ENCODE data around the gene ADAM30.
A peak's percentile ranks its signal among the peaks of the same experiment; 100 is the strongest.

The ADAM30 gene

DNA sequence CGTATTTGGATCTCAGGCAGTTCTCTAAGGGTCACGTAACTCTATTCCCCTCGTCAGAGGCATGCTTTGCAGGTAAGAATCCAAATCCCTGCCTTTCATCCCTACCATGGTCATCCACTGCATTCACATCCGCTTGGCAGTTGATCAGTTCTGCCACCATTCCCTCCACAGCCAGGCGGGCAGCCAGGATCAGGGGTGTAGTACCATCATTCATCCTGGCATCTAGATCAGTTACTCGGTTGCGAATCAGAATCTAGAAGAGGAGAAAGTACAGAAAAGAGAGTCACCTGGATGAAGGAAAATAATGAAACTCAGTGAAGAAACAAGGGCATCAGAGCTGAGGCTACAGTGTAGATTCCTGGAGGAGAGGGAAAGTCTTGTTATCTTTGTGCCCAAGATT lies 22.0 kb upstream of the ADAM30 start:
- in situ Hi-C loops (cut with MboI; ENCODE audit: low sequenced_read_pairs): no loop called here
- Histone ChIP-seq H3K36me3 (replicated peaks) (peaks cover 75% of the 10 kb centered on the region), H3K27me3 (ENCODE audit: low read depth) (no peaks in the 10 kb centered on the region), H3K4me1 (no peaks in the 10 kb centered on the region), H3K9me3 (no peaks in the 10 kb centered on the region), H3K4me3 (no peak overlapping the region)
- no peak for DNase-seq (ENCODE audit: low spot score in 2 of 2)

DNA sequence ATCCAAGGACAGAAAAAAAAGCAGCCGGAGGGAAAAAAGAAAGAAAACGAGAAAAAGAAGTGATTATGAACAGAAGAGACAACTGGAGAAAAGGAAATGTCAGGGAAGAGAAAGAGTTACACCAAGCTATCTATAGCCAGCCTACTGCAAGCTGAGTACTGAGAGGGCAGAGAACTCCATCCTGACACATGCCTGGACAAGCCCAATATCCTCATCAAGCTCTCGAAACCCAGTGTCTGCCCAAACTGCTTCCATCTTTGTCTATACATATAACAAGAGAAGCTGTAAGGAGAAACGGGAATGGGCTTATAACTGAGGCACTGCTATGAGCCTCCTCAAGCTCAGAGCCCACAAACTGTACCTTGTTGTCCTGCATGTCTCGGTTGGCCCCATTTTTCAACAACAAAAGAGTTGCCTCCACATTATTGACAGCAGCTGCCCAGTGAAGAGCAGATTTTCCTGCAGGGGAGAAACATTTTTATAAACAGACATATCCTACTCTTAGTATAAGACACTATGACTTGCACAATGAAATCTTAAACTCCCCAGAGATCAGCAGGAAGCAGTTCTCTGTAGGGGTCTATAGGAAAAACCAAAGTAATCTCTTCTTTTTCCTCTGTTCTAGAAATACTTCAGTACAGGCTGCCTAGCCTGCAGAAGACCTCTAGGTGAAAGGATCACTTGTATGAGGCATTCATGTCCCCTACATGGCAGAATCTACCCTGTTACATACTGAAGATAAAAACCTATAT lies 21.2 kb upstream of the ADAM30 start:
- Histone ChIP-seq H3K4me1 (no peaks in the 10 kb centered on the region), H3K9me3 (no peaks in the 10 kb centered on the region), H3K27me3 (ENCODE audit: low read depth) (no peaks in the 10 kb centered on the region), H3K4me3 (no peak overlapping the region), H3K36me3 (replicated peaks) (peaks cover 67% of the 10 kb centered on the region)
- DNase-seq (ENCODE audit: low spot score in 2 of 2): no peak
- in situ Hi-C loops (cut with MboI; ENCODE audit: low sequenced_read_pairs): no loop called here

GRCh38 chr1:119915517-119915916 lies 19.2 kb upstream of the ADAM30 start:
- no peaks in the 10 kb centered on the region for H3K27me3 ChIP-seq (ENCODE audit: low read depth)
- no peaks in the 10 kb centered on the region for H3K9me3 ChIP-seq
- no peak overlapping the region for H3K4me3 ChIP-seq
- DNase-seq (ENCODE audit: low spot score in 2 of 2): no peak
- H3K36me3 ChIP-seq (replicated peaks): peaks cover 57% of the 10 kb centered on the region
- in situ Hi-C loops (cut with MboI; ENCODE audit: low sequenced_read_pairs): no loop called here
- no peaks in the 10 kb centered on the region for H3K4me1 ChIP-seq

GRCh38 chr1:119914071-119914470 lies 17.8 kb upstream of the ADAM30 start:
- Histone ChIP-seq H3K9me3 (no peaks in the 10 kb centered on the region), H3K4me3 (no peak overlapping the region), H3K36me3 (replicated peaks) (peaks cover 43% of the 10 kb centered on the region), H3K4me1 (no peaks in the 10 kb centered on the region), H3K27me3 (ENCODE audit: low read depth) (no peaks in the 10 kb centered on the region)
- no peak for DNase-seq (ENCODE audit: low spot score in 2 of 2)
- in situ Hi-C loops (cut with MboI; ENCODE audit: low sequenced_read_pairs): no loop called here

GRCh38 chr1:119912963-119913362 lies 16.6 kb upstream of the ADAM30 start:
- Histone ChIP-seq H3K27me3 (ENCODE audit: low read depth) (no peaks in the 10 kb centered on the region), H3K9me3 (no peaks in the 10 kb centered on the region), H3K36me3 (replicated peaks) (peaks cover 32% of the 10 kb centered on the region), H3K4me1 (no peaks in the 10 kb centered on the region), H3K4me3 (no peak overlapping the region)
- no peak for DNase-seq (ENCODE audit: low spot score in 2 of 2)
- in situ Hi-C loops (cut with MboI; ENCODE audit: low sequenced_read_pairs): no loop called here

GRCh38 chr1:119911775-119912174 lies 15.5 kb upstream of the ADAM30 start:
- H3K27me3 ChIP-seq (ENCODE audit: low read depth): no peaks in the 10 kb centered on the region
- no peaks in the 10 kb centered on the region for H3K4me1 ChIP-seq
- no peak for DNase-seq (ENCODE audit: low spot score in 2 of 2)
- in situ Hi-C loops (cut with MboI; ENCODE audit: low sequenced_read_pairs): no loop called here
- no peaks in the 10 kb centered on the region for H3K9me3 ChIP-seq
- peaks cover 21% of the 10 kb centered on the region for H3K36me3 ChIP-seq (replicated peaks)
- no peak overlapping the region for H3K4me3 ChIP-seq

- H3K4me3 ChIP-seq: no peak overlapping the region
- no peaks in the 10 kb centered on the region for H3K27me3 ChIP-seq (ENCODE audit: low read depth)
- in situ Hi-C loops (cut with MboI; ENCODE audit: low sequenced_read_pairs): no loop called here
- H3K4me1 ChIP-seq: no peaks in the 10 kb centered on the region
- H3K36me3 ChIP-seq (replicated peaks): peaks cover 10% of the 10 kb centered on the region
- no peak for DNase-seq (ENCODE audit: low spot score in 2 of 2)
- H3K9me3 ChIP-seq: no peaks in the 10 kb centered on the region
Observed at GRCh38 chr1:119910618-119911017, 14.3 kb upstream of the ADAM30 start.

DNA sequence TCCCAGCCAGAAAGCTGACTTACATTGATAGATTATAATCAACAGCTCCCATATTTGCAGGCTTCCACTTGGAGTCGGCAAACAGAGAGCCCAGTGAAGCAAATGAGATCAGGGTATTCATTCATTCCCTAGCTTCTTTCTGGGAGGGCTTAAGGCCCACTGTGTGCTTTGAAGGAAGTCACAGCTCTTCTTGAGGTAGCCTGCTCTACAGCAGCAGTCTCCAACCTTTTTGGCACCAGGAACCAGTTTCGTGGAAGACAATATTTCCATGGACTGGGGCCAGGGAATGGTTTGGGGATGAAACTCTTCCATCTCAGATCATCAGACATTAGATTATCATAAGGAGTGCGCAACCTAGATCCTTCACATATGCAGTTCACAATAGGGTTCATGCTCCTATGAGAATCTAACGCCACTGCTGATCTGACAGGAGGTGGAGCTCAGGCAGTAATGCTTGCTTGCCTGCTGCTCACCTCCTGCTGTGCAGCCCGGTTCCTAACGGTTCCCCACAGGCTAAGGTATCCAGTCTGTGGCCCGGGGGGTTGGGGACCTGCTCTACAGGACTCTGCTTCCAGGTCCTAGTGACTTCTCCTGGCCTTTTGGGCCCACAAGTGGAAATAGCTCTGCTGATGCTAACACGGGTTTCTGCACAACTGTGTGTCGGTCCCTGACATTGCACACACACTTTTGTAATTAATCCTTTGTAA lies 13.7 kb upstream of the ADAM30 start:
- H3K27me3 ChIP-seq (ENCODE audit: low read depth): no peaks in the 10 kb centered on the region
- no peaks in the 10 kb centered on the region for H3K4me1 ChIP-seq
- peaks cover 4% of the 10 kb centered on the region for H3K36me3 ChIP-seq (replicated peaks)
- no peak overlapping the region for H3K4me3 ChIP-seq
- no peaks in the 10 kb centered on the region for H3K9me3 ChIP-seq
- no peak for DNase-seq (ENCODE audit: low spot score in 2 of 2)
- in situ Hi-C loops (cut with MboI; ENCODE audit: low sequenced_read_pairs): no loop called here

- no peak overlapping the region for H3K4me3 ChIP-seq
- H3K4me1 ChIP-seq: no peaks in the 10 kb centered on the region
- H3K36me3 ChIP-seq (replicated peaks): no peaks in the 10 kb centered on the region
- H3K27me3 ChIP-seq (ENCODE audit: low read depth): no peaks in the 10 kb centered on the region
- no peaks in the 10 kb centered on the region for H3K9me3 ChIP-seq
- no peak for DNase-seq (ENCODE audit: low spot score in 2 of 2)
- in situ Hi-C loops (cut with MboI; ENCODE audit: low sequenced_read_pairs): no loop called here
Observed at GRCh38 chr1:119908661-119909060, 12.3 kb upstream of the ADAM30 start.

GRCh38 chr1:119906927-119907652 lies 10.8 kb upstream of the ADAM30 start:
- no peak for DNase-seq (ENCODE audit: low spot score in 2 of 2)
- no peaks in the 10 kb centered on the region for H3K27me3 ChIP-seq (ENCODE audit: low read depth)
- no peaks in the 10 kb centered on the region for H3K9me3 ChIP-seq
- in situ Hi-C loops (cut with MboI; ENCODE audit: low sequenced_read_pairs): no loop called here
- H3K4me3 ChIP-seq: no peak overlapping the region
- H3K4me1 ChIP-seq: no peaks in the 10 kb centered on the region
- no peaks in the 10 kb centered on the region for H3K36me3 ChIP-seq (replicated peaks)

DNA sequence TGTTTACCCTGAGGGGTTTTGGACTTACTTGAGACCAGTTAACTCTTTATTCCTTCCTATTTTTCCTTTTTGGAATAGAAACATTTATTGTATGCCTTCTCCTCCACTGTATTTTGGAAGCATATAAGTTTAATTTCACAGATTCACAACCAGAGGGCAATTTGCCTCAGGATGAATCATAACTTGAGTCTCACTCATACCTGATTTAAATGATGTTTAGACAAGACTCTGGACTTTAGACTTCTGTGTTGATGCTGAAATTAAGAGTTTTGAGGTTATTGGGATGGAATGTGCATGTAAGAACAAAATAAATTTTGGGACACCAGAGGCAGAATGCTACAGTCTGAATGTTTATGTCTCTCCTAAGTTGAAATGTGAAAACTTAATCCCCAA lies 7.1 kb upstream of the ADAM30 start:
- in situ Hi-C loops (cut with MboI; ENCODE audit: low sequenced_read_pairs): no loop called here
- Histone ChIP-seq H3K9me3 (no peaks in the 10 kb centered on the region), H3K36me3 (replicated peaks) (no peaks in the 10 kb centered on the region), H3K4me3 (no peak overlapping the region), H3K27me3 (ENCODE audit: low read depth) (no peaks in the 10 kb centered on the region), H3K4me1 (peaks cover 8% of the 10 kb centered on the region)
- no peak for DNase-seq (ENCODE audit: low spot score in 2 of 2)

- in situ Hi-C loops (cut with MboI; ENCODE audit: low sequenced_read_pairs): no loop called here
- Histone ChIP-seq H3K9me3 (no peaks in the 10 kb centered on the region), H3K27me3 (ENCODE audit: low read depth) (no peaks in the 10 kb centered on the region), H3K4me1 (peaks cover 8% of the 10 kb centered on the region), H3K36me3 (replicated peaks) (no peaks in the 10 kb centered on the region), H3K4me3 (no peak overlapping the region)
- no peak for DNase-seq (ENCODE audit: low spot score in 2 of 2)
Observed at GRCh38 chr1:119902775-119903442, 6.6 kb upstream of the ADAM30 start.

DNA sequence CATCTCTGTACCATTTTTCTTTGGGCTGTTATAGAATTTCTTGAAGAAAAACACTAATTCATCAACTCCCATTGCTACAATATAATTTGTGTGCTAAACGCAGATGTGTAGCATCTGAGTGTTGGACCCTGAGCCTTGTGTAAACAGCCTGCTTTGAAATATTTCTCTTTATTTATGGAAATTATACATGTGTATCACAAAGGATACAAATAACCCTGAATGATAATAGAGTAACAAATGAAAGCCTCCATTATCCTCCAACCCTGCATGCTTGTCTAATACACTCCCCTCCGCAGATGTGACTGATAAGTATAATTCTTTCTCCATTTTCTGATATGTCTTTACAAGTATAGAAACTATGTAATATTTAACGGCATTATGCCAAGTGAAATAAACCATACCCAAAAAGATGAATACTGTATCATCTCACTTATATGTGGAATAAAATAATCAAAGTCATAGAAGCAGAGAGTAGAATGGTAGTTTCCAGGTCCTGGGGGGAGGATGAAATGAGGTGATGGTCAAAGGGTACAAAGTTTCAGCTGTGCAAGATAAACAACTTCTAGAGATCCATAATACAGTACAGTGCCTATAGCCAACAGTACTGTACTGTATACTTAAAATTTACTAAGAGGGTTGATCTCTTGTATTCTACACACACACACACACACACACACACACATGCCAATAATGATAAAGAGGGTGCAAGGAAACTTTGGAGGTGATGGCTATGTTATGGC lies 2.8 kb upstream of the ADAM30 start:
- H3K9me3 ChIP-seq: no peaks in the 10 kb centered on the region
- in situ Hi-C loops (cut with MboI; ENCODE audit: low sequenced_read_pairs): loop anchor here (10.0 kb wide), 1 partner anchor 46 kb away; no protein-coding TSS in a partner anchor
- peaks cover 8% of the 10 kb centered on the region for H3K4me1 ChIP-seq
- no peaks in the 10 kb centered on the region for H3K36me3 ChIP-seq (replicated peaks)
- no peaks in the 10 kb centered on the region for H3K27me3 ChIP-seq (ENCODE audit: low read depth)
- H3K4me3 ChIP-seq: no peak overlapping the region
- DNase-seq (ENCODE audit: low spot score in 2 of 2): peak; percentile 10 to 59

All from HAP-1 (cell line).